PC-9 (cell line): ENCODE measurements around the gene FGF19. TPM values are rescaled to one million over a fixed set of nuclear protein-coding genes. Genes with fewer than 3 reads are reported as not detected.

Experiments
- BruUV-seq: library from RNA; stranded (reverse); fragments of 400-500 nt; replicated peaks from 2 replicates; lab custom pipeline; 2021; lab: Mats Ljungman, UMichigan
- CTCF ChIA-PET: fragments of 300-600 bp; sonication (Branson Sonifier 250); formaldehyde crosslinking; loops from one replicate; lab custom pipeline; 2022; ENCODE audit warnings: antibody characterized with exemption; lab: Charles Lee
- POLR2A ChIA-PET: fragments of 300-600 bp; sonication (Branson Sonifier 250); formaldehyde crosslinking; loops from one replicate; lab custom pipeline; 2022; ENCODE audit warnings: antibody characterized with exemption; ENCODE audit not compliant: unreplicated experiment; lab: Charles Lee
- DNase-seq, 2 experiments: peaks; one replicate each; pipeline versions ENCODE4 v3.0.0 to v3.0.0-alpha.2; 2015 to 2022; ENCODE audit warnings: mixed read lengths in 1 of 2
- H2AFZ ChIP-seq: fragments of 200-600 bp; sonication (generic); 2 replicates; pipeline ENCODE4 v1.8.1; 2017; ENCODE audit warnings: antibody characterized with exemption
- H3F3A ChIP-seq: fragments of 200-600 bp; sonication (generic); 2 replicates; pipeline ENCODE4 v1.8.1; 2017; ENCODE audit warnings: antibody characterized with exemption, mild to moderate bottlenecking, low read depth; ENCODE audit not compliant: insufficient read depth
- H3K27ac ChIP-seq: fragments of 200-600 bp; sonication (generic); 2 replicates; pipeline ENCODE4 v1.6.1; 2016; ENCODE audit warnings: mixed run types
- H3K27me3 ChIP-seq: fragments of 200-600 bp; sonication (generic); 2 replicates; pipeline ENCODE4 v1.6.1; 2016; ENCODE audit warnings: low read depth, mixed run types; ENCODE audit not compliant: insufficient read depth
- H3K36me3 ChIP-seq: fragments of 200-600 bp; sonication (generic); 2 replicates; pipeline ENCODE4 v1.6.1; 2016; ENCODE audit warnings: low read depth, mixed run types
- H3K4me1 ChIP-seq: fragments of 200-600 bp; sonication (generic); replicated peaks from 2 replicates; pipeline ENCODE4 v1.6.1; 2016; ENCODE audit warnings: mixed run types; ENCODE audit not compliant: insufficient read depth
- H3K4me2 ChIP-seq: fragments of 200-600 bp; sonication (generic); 2 replicates; pipeline ENCODE4 v1.6.1; 2017; ENCODE audit warnings: mixed run types
- H3K4me3 ChIP-seq: fragments of 200-600 bp; sonication (generic); 2 replicates; pipeline ENCODE4 v1.6.1; 2016; ENCODE audit warnings: mixed run types
- H3K79me2 ChIP-seq: fragments of 200-600 bp; sonication (generic); 2 replicates; pipeline ENCODE4 v1.6.1; 2017; ENCODE audit warnings: low read depth, mixed run types
- H3K9me2 ChIP-seq: fragments of 200-600 bp; sonication (generic); 2 replicates; pipeline ENCODE4 v1.8.1; 2017; ENCODE audit warnings: mild to moderate bottlenecking; ENCODE audit not compliant: insufficient read depth
- H3K9me3 ChIP-seq: fragments of 200-600 bp; sonication (generic); 2 replicates; pipeline ENCODE4 v1.8.1; 2016; ENCODE audit warnings: low read depth; ENCODE audit not compliant: insufficient read depth
- H4K20me1 ChIP-seq: fragments of 200-600 bp; sonication (generic); 2 replicates; pipeline ENCODE4 v1.8.1; 2017; ENCODE audit not compliant: insufficient read depth
- EZH2 ChIP-seq: fragments of 200-600 bp; sonication (generic); IDR thresholded peaks from 2 replicates; pipeline ENCODE4 v1.8.0; 2017; ENCODE audit warnings: antibody characterized with exemption, low read depth
- intact Hi-C: fragments of 100-400 bp; cut with micrococcal nuclease; formaldehyde crosslinking; loops from one replicate; pipeline ENCODE4 v1.10.0; 2022; ENCODE audit not compliant: unreplicated experiment
- total RNA-seq: library from RNA; stranded (reverse); gene quantifications from 2 replicates; pipeline ENCODE4 v1.2.3, GENCODE V29; 2021
- TF ChIP-seq, protein P1 (sequence below): fragments of 200-600 bp; sonication (generic); conservative IDR thresholded peaks from 2 replicates; pipeline ENCODE4 v1.6.1; 2017; ENCODE audit warnings: mixed run types, antibody characterized with exemption, mild to moderate bottlenecking, moderate library complexity

FGF19 gene
- total RNA-seq, 1 experiment from 2014 or later, result 2.0 TPM

DNA sequence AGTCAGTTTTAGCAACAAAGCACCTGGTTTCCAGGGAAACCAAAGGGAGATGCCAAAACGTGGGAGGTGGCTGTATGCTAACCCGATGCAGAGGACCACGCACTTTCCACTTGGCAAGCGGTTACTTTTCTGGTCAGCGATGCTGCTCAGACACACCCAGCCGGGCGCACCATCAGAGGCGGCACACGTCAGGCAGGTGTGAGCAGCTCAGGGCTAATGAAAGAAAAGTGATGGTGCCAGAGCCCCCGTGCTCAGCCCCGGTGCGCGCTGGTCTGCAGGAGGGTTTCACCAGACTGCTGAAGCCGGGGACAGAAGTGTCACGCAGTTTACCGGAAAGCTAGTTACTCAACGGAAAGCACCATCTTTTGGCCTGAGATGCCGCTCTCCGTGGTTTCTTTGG is 34.3 kb downstream of the FGF19 start:
- H3K36me3 ChIP-seq, result peaks cover 34% of the 10 kb centered on the region; the same call in 1 of the 2 replicates
- no peak overlapping the region for H2AFZ ChIP-seq
- no peak for DNase-seq
- H3K9me3 ChIP-seq, result no peaks in the 10 kb centered on the region
- H3K4me3 ChIP-seq, result no peak overlapping the region
- H3K79me2 ChIP-seq, result peaks cover 38% of the 10 kb centered on the region
- no peaks in the 10 kb centered on the region for H3K27me3 ChIP-seq
- ChIA-PET POLR2A (no interaction called here), CTCF (interaction anchor here (0.6 to 0.9 kb wide), 4 partner anchors 229 to 747 kb away, joined by 3 to 4 read pairs (median 3); no protein-coding TSS in a partner anchor)
- no peak for TF ChIP-seq EZH2
- TF ChIP-seq, protein P1, sequence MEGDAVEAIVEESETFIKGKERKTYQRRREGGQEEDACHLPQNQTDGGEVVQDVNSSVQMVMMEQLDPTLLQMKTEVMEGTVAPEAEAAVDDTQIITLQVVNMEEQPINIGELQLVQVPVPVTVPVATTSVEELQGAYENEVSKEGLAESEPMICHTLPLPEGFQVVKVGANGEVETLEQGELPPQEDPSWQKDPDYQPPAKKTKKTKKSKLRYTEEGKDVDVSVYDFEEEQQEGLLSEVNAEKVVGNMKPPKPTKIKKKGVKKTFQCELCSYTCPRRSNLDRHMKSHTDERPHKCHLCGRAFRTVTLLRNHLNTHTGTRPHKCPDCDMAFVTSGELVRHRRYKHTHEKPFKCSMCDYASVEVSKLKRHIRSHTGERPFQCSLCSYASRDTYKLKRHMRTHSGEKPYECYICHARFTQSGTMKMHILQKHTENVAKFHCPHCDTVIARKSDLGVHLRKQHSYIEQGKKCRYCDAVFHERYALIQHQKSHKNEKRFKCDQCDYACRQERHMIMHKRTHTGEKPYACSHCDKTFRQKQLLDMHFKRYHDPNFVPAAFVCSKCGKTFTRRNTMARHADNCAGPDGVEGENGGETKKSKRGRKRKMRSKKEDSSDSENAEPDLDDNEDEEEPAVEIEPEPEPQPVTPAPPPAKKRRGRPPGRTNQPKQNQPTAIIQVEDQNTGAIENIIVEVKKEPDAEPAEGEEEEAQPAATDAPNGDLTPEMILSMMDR, result no peak
- peaks cover 50% of the 10 kb centered on the region for H3F3A ChIP-seq
- H3K4me2 ChIP-seq, result no peak overlapping the region
- no peaks in the 10 kb centered on the region for H3K9me2 ChIP-seq
- peaks cover 31% of the 10 kb centered on the region for H4K20me1 ChIP-seq
- no peak overlapping the region for H3K27ac ChIP-seq
- BruUV-seq, result no TSS peak
- intact Hi-C loops, result no loop called here
- peaks cover 14% of the 10 kb centered on the region for H3K4me1 ChIP-seq

DNA sequence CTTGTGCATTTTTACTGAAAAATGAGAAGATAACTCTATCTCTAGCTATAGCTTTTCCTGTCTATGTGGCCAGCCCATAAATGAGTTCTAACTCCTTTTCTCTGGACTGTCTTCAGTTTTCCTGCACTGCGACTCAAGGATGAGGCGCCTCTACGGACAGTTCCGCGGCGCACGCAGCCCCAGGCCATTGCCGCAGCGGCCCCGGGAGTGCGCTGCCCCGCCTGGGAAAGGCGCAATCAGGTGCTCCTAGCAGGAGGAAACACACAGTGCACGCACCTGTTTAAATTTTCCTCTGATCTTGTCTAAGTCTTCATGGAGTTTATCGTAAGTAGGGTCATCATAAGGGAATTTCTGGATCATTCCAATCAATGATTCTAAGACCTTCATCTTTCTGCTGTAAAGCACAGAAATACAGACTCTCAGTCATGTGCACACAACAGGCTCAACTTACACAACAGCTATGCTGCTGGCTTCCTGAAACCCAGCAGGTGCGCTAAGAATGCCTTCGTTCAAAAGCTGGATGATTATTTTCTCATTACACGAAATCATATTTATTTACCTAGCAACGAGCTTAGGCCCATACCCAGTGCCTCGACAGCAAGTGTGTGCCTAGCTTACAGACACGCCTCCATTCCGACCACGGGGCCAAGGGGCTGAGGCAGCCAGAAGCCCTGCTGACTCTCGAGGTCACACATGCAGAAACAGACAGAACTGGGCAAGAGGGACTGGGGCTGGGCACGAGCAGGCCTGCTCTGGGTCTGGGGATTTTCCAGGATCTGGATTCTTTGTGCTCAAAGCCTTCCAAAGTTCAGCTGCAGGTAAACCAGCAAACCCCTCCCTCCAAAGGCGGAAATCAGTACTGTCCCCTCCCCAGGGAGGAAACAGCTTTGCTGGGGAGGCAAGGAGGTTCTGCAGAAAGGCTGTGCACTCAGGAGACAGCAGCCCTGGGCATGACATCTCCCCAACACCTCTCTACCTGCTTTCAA is 35.9 kb downstream of the FGF19 start:
- no peaks in the 10 kb centered on the region for H3K9me3 ChIP-seq
- no TSS peak for BruUV-seq
- peaks cover 31% of the 10 kb centered on the region; the same call in 1 of the 2 replicates for H3K36me3 ChIP-seq
- no peak for TF ChIP-seq EZH2
- TF ChIP-seq, protein P1, result no peak
- no peaks in the 10 kb centered on the region for H3K27me3 ChIP-seq
- peaks cover 23% of the 10 kb centered on the region for H3K79me2 ChIP-seq
- H3F3A ChIP-seq, result peaks cover 37% of the 10 kb centered on the region
- no peak overlapping the region for H3K4me3 ChIP-seq
- no peak for DNase-seq
- peaks cover under 1% of the 10 kb centered on the region; the same call in 1 of the 2 replicates for H3K4me1 ChIP-seq
- POLR2A ChIA-PET, result interaction anchor here (0.7 to 0.9 kb wide), 2 partner anchors 30 to 362 kb away, joined by 4 to 31 read pairs; no protein-coding TSS in a partner anchor
- intact Hi-C loops, result no loop called here
- CTCF ChIA-PET, result no interaction called here
- no peak overlapping the region for H3K4me2 ChIP-seq
- H4K20me1 ChIP-seq, result peaks cover 17% of the 10 kb centered on the region
- no peak overlapping the region for H2AFZ ChIP-seq
- H3K27ac ChIP-seq, result no peak overlapping the region
- no peaks in the 10 kb centered on the region for H3K9me2 ChIP-seq

DNA sequence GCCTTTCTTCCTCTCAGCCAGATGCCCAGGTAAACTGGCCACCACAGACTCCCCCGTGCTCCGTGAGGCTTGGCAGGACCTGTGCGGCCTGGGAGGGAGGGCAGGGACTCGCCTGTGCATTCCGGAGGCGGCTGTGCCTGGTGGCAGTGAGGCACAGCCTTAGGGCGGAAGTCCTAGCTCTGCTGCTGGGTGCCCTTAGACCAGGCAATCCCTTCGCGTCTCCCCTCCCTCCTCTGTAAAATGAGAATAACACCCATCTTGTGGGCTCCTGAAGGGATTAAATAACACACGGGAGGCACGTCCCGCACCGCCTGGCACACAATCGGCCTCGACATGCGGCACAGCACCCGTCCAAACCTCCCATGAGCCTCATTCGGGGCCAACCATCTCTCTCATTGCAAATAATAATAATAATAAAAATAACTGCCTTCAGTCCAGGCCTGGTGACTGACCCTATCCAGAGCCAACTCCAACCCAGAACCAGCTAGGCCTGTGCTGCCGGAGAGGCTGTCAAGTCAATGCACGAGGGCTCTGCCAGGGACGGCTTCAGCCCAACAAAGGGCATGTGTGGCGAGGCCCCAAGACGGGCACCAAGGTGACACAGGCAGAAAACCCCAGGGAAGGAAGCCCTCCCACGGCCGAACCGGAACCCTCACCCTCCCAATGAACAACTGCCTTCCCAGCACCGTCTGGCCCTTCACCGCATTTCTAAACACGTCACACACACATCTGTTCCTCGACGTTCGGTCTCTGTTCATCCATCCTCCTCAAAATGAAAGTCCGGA is 36.9 kb downstream of the FGF19 start:
- Histone ChIP-seq H3F3A (peaks cover 27% of the 10 kb centered on the region), H3K4me2 (no peak overlapping the region), H3K79me2 (peaks cover 13% of the 10 kb centered on the region), H3K9me2 (no peaks in the 10 kb centered on the region), H3K36me3 (peaks cover 27% of the 10 kb centered on the region; the same call in 1 of the 2 replicates), H3K9me3 (no peaks in the 10 kb centered on the region), H4K20me1 (peaks cover 13% of the 10 kb centered on the region), H2AFZ (no peak overlapping the region), H3K27me3 (no peaks in the 10 kb centered on the region), H3K4me3 (no peak overlapping the region), H3K4me1 (no peaks in the 10 kb centered on the region), H3K27ac (no peak overlapping the region)
- intact Hi-C loops, result no loop called here
- BruUV-seq, result no TSS peak
- POLR2A ChIA-PET, result interaction anchor here (0.9 kb wide), 1 partner anchor 361 kb away, joined by 4 read pairs; no protein-coding TSS in a partner anchor
- CTCF ChIA-PET, result no interaction called here
- TF ChIP-seq, protein P1, result no peak
- no peak for TF ChIP-seq EZH2
- no peak for DNase-seq
